WERI-Rb-1 (cell line): ENCODE data around the gene TRIM54.

Source experiments
- DNase-seq: peaks from one replicate; pipeline ENCODE4 v3.0.0-alpha.2; 2020
- H3K27ac ChIP-seq: fragments of 250-450 bp; sonication (Bioruptor Pico); 2 replicates; pipeline ENCODE4 v1.5.1; 2020; ENCODE audit warnings: mild to moderate bottlenecking, moderate library complexity
- H3K27me3 ChIP-seq: fragments of 250-450 bp; sonication (Bioruptor Pico); 2 replicates; pipeline ENCODE4 v1.5.1; 2021; ENCODE audit warnings: mild to moderate bottlenecking, low read depth, moderate library complexity; ENCODE audit not compliant: insufficient read depth, severe bottlenecking
- H3K36me3 ChIP-seq: fragments of 250-450 bp; sonication (Bioruptor Pico); 2 replicates; pipeline ENCODE4 v1.5.1; 2020; ENCODE audit warnings: mild to moderate bottlenecking, moderate library complexity
- H3K4me3 ChIP-seq: 2 replicates; pipeline ENCODE4 v1.5.1; 2011; ENCODE audit warnings: low read depth, mild to moderate bottlenecking, control low read depth, low read length
- H3K9me3 ChIP-seq: fragments of 250-450 bp; sonication (Bioruptor Pico); 2 replicates; pipeline ENCODE4 v1.5.1; 2021; ENCODE audit warnings: mild to moderate bottlenecking, moderate library complexity; ENCODE audit not compliant: severe bottlenecking
- TF ChIP-seq, protein P1 (sequence below): IDR thresholded peaks from 2 replicates; pipeline ENCODE4 v1.5.1; 2011; ENCODE audit warnings: low read depth, mild to moderate bottlenecking, control low read depth, inconsistent platforms, low read length

TRIM54 gene

DNA sequence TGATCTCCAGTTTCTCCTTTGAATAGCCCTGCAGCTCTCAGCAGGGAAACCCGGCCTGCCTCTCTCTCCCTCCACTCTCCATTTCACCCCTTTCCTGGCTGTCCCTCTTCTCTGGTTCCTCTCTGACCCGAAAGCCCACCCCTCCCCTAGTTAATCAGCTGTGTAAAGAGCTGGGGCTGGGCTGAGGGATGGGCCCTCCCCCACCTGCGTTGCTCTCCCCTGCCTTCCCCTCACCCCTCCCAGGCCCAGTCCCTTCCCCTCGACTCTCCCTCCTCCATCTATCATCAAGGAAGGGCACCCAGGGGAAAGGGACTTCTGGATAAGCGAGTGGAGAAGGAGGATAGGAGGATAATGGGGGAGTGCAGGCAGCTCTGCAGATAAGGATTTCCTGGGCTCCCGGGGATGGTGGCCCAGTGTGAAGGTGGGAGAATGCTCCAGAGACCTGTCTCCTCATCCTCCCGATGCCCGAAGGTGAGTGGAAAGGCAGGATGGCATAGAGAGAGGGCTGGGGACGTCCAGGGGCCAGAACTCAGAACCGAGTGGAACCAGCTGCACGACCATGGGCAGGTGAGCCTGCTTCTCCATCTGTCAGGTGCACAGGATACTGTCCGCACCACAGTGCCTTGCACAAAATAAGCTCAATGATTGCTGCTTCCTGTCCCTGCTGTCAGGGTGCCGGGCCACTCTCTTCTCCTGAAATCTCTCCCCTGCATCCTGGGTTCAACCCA is 31.4 kb upstream of the TRIM54 start:
- Histone ChIP-seq H3K27ac (peak overlapping the region; percentile 63), H3K9me3 (no peaks in the 10 kb centered on the region), H3K27me3 (no peaks in the 10 kb centered on the region), H3K4me3 (no peak overlapping the region), H3K36me3 (no peaks in the 10 kb centered on the region)
- TF ChIP-seq, protein P1, sequence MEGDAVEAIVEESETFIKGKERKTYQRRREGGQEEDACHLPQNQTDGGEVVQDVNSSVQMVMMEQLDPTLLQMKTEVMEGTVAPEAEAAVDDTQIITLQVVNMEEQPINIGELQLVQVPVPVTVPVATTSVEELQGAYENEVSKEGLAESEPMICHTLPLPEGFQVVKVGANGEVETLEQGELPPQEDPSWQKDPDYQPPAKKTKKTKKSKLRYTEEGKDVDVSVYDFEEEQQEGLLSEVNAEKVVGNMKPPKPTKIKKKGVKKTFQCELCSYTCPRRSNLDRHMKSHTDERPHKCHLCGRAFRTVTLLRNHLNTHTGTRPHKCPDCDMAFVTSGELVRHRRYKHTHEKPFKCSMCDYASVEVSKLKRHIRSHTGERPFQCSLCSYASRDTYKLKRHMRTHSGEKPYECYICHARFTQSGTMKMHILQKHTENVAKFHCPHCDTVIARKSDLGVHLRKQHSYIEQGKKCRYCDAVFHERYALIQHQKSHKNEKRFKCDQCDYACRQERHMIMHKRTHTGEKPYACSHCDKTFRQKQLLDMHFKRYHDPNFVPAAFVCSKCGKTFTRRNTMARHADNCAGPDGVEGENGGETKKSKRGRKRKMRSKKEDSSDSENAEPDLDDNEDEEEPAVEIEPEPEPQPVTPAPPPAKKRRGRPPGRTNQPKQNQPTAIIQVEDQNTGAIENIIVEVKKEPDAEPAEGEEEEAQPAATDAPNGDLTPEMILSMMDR: no peak
- peak; percentile 25 for DNase-seq

DNA sequence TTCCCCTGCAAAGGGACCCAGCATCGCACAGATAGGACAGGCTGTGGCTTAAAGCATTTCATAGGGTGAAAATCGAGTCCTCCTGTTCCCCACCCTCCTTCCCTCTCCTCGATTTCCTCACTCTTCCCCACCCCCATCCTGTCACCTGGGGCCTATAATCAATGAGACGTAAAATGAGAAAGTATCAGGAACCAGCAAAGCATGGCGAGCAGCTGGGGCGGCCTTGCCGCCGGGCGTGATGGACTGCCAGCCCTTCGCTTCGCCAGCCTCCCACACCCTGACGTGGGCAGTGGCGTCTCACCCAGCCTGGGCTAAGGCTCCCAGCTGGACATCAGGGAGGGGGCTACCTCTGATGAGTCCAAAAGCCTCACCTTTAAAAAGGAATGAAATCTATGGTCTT is 30.5 kb upstream of the TRIM54 start:
- no peak for DNase-seq
- TF ChIP-seq, protein P1: no peak
- Histone ChIP-seq H3K27ac (no peak overlapping the region), H3K4me3 (no peak overlapping the region), H3K36me3 (no peaks in the 10 kb centered on the region), H3K9me3 (no peaks in the 10 kb centered on the region), H3K27me3 (no peaks in the 10 kb centered on the region)

DNA sequence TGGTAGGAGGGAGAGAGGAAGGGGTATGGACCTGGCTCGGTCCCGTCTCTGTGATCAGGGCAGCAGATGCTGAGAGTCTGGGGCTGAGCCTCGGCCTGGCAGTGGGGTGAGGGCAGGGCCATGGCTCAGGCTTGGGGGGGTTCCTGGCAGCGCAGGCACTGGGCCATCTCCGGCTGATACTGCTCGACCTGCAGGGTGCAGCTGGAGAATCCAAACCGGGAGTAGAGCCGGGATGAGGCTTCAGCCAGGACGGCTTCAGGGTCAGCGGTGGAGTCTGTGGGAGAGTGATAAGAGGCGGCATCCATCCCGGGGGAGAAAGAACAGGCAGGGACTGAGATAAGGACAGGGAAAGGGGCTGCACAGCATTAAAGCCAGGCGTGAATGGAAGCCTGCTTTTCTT is 27.0 kb upstream of the TRIM54 start:
- TF ChIP-seq, protein P1: no peak
- no peak overlapping the region for H3K4me3 ChIP-seq
- peaks cover 3% of the 10 kb centered on the region; the same call in 1 of the 2 replicates for H3K36me3 ChIP-seq

GRCh38 chr2:27255660-27256059 is 26.6 kb upstream of the TRIM54 start:
- H3K27me3 ChIP-seq: no peaks in the 10 kb centered on the region
- no peak for DNase-seq
- H3K27ac ChIP-seq: no peak overlapping the region
- TF ChIP-seq, protein P1: no peak
- H3K4me3 ChIP-seq: no peak overlapping the region
- peaks cover 3% of the 10 kb centered on the region; the same call in 1 of the 2 replicates for H3K36me3 ChIP-seq
- H3K9me3 ChIP-seq: no peaks in the 10 kb centered on the region

More for the DNA sequence above, 27.0 kb upstream of the TRIM54 start:
- Histone ChIP-seq H3K27me3 (no peaks in the 10 kb centered on the region), H3K27ac (no peak overlapping the region), H3K9me3 (no peaks in the 10 kb centered on the region)
- DNase-seq: no peak

DNA sequence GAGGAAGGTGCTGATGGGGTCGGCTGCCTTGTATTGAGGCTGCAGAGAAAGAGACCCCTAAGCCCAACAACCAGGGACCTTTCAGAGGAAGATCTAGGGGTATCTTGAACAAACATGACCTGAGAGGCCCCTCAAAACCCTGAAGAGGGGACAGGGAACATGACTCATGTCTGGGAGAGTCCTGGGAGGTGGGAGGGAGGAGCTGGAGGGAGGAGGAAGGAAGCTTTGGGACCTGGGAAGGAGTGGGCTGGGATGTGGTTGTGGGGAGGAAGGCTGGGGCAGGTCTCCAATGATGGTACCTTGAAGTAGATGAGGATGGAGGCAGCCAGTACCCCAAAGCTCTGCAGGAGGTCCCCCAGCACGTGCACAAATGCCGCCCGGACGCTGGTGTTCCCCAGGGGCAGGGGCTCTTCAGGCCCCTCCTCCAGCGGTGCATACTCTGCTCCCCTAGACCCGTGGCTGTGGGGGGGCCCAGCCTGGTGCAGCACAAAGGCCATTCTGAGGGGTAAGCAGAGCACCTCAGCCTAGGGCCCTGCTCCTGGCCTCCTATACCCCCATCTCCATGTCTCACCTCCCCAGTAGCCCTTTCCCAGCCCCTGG is 25.3 kb upstream of the TRIM54 start:
- TF ChIP-seq, protein P1: no peak

More for the DNA sequence above, 25.3 kb upstream of the TRIM54 start:
- H3K36me3 ChIP-seq: peaks cover 3% of the 10 kb centered on the region; the same call in 1 of the 2 replicates
- H3K9me3 ChIP-seq: no peaks in the 10 kb centered on the region
- H3K27ac ChIP-seq: no peak overlapping the region
- H3K27me3 ChIP-seq: peaks cover 11% of the 10 kb centered on the region
- no peak overlapping the region for H3K4me3 ChIP-seq
- no peak for DNase-seq
